SIG-M5 treated with dmso at 0.1 percent for 504 hours (cell line): ENCODE data around the gene VOPP1.

ENCODE experiments used
- DNase-seq: peaks from one replicate; lab custom pipeline; 2025; ENCODE audit not compliant: unreplicated experiment; lab: John Stamatoyannopoulos, UW

Gene VOPP1

DNA sequence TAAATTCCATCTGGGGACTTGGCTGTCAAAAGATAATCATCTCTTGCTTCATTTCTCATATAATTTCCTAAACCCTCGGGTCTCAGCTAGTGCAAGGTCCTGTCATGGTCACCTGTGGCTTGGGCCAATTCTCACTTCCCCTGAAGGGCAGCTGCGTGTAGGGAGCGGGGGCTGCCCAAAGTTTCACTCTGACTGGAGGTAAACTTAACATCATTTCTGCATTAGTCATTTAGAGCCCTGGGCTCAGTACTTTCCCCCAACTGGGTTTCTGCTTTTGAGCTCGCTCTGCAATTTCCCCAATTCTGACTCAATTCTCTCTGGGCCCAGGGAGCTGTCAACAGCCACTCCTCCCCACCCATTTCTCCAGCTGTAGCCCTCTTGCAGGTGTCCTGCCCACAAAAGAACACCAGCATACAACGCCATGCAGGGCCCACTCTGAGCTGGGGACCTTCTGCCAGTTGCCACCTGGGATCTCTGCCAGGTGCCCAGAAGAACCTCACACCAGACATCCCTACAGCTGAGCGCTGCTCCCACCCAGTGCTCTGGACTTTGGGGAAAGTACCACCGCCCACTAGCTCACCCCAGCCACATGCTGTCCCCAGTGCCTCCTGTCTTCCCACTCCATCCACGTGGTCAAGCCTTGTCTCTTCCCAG, 37.9 kb downstream of the VOPP1 start:
- DNase-seq, result peak; percentile 88

DNA sequence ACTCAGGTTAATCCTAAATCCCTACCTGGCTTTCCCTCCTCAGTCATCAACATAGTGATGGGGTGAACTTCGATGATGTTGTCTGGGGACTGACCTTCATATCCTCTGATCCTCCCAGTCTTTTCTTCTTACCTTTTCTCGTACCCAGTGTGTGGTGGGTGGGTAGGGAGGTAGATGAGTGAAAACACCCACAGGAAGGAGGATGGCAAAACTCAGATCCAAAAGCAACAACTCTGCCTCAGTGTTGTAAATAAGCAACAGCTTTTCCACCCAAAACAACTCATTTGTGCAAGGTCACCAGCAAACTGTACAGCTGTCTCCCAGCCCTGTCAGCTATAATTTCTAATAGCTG, 38.6 kb downstream of the VOPP1 start:
- DNase-seq, result no peak

DNA sequence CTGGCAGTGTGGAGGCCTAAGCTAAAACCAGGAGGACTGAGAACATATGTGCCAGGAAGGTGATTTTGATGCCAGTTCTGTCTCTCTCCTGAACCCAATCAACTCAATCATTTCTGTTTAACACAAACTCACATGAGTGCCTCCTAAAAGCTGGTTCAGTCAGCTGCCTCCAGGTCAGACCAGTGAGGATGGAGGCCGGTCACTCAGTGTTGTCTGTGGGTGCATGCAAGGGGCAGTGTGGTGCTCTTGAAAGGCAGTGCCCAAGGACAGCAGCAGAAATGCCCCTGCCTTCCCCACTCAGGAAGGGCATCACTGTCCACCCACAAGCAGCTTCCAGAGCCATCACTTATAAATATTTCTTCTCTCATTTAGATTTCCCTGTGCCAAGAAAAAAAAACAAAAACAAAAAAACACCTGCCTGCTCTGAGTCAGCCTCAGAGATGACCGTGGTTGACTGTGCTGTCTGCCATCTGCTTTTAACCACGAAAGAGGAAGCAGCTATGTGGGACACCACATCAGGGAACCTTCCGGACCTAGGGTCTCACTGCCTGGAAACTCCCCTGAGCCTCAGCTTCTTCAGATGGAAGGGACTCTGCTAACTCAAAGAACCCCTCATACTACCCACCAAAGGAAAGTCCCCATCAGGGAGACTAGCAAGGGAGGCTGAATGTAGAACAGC, 39.1 kb downstream of the VOPP1 start:
- DNase-seq, result peak; percentile 69

DNA sequence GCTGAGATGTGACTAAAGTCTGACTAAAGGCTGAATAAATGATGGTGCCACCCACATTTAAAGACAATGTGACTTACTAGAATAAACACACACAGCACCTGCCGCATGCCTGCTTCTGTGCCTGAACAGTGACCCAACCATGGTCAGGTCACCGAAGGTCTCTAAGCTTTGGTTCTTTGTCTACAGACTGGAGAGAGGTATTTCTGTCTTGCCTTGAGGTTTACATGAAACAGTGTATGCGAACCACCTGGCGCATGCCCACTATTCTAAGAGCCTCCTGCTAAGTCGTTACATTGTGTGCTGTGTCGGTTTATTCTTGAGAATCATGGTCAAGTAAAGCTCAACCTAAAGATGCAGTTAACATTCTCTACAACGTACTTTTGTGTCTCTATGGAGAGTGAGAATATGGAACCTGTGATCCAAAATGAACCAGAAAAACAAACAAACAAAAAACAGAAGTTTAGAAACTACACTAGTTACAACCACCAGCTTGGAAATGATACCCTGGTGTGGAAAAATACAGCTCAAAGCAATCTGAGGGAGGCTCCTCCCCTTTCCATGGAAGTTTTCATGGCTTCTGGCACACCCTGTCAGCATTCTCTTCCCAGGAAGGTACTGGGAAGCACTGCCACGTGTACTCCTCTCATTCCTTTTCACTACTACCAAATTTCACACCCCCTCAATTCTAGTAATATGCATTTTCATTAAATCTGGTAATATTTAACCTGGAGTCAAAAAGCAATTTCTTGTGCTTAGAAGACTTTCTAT, 40.0 kb downstream of the VOPP1 start:
- no peak for DNase-seq

DNA sequence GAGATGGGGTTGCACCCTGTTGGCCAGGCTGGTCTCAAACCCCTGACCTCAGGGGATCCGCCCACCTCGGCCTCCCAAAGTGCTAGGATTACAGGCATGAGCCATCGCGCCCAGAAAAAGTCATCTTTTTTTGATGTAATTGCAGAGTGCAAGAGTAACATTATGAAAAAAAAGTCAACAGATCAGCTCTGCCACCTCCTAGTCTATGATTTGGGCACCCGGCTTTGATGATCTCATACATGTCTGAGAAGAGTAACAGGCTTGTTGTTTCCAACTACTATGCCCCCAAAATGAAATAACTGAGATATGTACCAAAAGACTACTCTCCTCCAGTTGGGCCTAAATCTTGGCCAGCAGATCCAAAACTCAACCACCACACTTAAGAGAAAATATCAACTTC, 40.8 kb downstream of the VOPP1 start:
- DNase-seq, result no peak

DNA sequence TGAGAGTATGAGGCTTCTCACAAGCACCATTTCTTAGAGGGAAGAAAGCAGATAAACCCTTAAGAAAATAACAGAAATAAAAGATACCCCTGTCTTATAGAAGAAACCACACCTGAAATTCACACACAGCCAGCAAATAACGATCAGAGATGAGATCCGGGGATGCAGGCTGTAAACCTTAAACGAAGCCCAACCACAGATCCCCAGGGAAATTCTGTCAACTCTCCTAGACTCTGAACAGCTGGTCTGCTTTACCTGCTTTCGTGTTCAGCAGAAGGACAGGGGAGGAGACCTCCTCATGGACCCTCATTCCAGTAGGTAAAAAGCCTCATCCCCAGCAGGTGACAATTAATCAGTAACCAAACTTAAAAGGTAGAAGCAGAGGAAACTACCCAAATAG, 45.0 kb downstream of the VOPP1 start:
- DNase-seq, result no peak

DNA sequence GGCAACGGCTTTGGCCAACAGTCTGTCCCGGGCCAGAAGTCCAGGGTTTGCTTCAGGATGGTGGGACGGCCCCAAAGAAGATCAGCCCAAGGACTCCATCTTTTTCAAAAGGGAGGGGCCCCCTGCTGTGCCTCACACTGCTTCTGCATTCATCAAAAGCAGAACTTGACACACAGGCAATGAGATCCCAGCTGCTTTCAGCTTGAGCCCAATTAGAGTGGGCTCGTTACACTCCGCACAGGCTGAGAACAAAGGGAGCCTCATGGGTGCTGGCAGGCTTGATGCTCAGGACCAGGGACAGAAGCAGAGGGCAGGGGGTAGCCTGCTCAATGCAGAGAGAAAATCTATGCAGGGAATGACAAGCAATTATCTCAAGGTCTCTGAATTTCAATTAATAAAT, 45.5 kb downstream of the VOPP1 start:
- peak; percentile 52 for DNase-seq

DNA sequence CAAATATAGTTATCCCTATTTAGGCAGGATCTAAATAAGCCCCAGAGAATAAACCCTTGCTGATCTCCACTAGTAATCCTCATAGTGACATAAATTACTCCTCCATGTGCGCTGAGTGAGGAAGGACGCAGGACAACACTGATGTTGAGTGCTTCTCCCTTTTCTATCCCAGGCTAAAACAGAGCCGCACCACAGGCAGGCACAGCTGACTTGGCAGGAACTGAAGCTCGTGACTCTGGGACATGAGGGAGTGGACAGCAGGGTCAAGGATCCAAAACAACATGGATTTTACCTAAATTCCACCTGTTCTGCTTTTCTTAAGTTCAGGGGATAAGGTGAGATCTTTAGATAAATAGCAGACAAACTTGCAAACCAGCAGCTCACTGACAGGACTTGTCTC, 46.0 kb downstream of the VOPP1 start:
- no peak for DNase-seq

DNA sequence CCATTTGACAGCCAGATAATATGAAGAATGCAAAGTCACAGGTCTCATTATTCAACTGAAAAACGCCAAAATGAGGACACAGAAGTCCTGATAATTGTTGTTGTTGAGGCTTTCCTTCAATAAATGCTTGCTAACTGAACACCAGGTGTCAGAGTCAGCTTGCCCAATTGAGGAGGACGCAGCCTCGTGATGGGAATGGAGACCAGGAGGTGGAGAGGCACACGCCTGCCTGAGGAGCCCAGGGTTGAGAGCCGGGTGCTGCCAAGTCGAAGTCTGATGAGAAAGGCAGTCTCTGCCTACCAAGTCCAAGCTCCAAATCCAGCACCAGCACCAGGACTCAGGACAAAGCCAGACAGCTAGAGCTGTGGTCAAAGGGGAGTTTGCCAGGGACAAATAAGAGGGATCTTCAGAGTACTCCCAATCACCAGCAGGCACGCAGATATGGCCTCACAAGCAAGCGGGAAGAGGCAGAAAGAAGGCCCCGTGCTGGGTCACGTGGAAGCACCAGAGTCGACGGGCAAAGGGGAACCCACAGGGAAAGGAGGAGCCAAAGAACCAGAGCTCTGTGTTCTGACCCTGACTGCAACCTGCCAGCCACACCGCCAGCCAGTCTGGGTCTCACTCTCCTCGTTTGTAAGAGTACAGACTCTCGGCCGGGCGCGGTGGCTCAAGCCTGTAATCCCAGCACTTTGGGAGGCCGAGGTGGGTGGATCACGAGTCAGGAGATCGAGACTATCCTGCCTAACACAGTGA, 47.6 kb downstream of the VOPP1 start:
- no peak for DNase-seq

DNA sequence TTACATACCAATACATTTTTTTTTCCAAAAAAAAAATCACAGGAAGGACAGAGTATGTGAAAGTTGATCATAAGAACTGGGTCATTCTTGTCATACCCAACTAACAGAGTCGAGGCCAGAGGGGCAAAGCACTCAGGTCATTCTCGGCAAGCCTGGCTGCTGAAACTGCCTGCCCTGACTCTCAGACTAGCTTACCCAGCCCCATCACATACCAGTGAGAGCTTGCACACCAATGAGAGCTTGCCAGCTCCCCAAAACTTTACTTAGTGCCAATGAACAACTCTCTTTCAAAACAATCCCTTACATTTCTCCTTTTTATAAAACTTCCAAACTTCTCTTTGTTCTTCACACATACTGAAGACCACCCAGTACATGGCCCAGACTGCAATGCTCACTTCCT, 48.9 kb downstream of the VOPP1 start:
- DNase-seq, result no peak

DNA sequence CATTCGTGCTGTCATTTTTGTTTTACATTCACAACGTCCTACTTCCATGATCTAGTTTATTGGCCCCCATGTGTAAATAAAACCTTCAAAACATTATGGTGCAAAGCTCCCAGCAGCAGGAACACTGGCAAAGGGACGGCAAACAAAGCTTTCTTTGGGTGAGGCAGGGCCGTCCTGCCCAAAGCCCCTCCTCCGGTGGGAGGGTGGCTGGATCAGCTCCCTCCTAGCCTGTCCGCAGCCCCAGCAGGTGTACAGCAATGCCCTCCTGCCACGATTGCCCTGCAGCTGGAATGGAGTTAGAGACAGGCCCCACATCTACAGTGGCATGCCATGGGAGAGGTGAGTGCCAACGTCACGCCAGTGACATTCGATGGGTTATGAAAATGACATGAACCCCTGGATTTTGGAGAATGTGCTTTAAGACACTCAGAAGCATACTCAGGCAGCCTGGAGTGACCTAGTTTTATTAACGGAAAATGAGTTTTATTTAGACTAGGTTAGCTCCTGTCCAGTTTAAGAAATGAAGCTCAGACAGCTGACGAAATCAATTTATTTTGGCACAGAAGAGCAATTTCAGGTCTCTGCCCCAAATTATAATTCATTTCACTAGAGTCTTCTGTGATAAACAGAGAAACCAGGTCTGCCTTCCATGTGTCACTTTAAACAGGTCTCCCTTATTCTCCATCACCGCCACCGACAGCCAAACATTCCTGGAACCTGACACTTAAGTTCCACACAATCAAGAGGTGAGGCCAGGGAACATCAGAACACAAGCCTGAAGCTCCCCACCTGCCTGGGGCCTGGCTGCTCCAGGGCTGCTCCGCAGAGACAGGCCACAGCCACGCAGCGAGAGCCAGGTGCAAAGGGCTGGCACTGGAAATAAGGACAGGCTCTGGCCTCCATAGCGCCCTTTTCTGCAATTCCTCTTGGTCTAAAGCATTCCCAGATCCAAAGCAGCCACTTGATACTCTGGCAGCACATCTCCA, 50.1 kb downstream of the VOPP1 start:
- no peak for DNase-seq

DNA sequence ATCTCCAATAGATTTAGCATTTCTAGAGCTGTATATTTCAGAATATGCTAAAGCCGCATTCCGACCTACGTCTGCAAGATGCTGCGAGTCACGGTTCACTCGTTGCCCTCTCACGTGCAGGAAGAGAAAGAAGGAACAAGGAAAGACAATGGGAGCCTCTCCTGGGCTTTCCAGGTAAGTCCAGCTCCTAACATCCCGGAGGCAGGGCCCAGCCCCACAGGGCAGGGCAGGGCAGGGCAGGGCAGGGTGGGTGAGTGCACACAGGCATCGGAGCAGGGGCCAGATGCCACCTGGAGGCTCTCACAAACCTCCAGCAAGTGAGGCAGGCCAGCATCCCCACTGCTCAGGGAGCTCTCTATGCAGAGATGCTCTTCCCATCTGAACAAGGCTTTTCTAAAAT, 50.8 kb downstream of the VOPP1 start:
- DNase-seq, result no peak

DNA sequence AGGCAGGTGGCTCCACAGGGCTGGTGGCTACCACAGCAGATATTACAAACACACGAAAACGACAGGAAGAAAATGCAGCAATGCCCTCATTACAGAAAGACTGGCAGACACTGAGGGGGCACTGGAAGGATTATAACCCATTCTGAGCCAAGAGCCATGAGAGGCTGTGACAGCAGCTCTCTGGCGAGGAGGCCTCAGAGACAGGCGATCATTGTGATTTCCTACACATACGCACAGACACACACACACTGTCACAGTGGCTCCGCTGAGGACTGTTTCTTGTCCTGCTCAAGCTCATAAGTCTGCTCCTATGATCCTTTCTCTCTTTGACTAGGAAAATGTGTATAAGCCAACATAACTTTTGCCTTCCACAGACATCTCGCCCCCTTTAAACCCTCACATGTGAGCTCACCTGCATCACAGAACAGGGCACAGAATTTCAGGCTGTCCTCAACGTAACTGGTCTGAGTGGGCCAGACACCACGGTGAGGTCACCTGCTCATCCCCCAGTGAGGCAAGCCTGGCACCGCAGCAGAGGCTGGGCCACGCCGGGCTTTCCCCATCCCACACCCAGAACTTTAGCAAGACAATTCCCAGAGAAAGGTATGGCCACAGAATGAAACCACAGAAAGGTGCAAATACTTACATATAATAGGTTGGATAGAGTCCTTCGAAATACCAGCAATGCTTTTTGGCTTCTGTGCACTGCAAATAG, 51.7 kb downstream of the VOPP1 start:
- DNase-seq, result no peak

DNA sequence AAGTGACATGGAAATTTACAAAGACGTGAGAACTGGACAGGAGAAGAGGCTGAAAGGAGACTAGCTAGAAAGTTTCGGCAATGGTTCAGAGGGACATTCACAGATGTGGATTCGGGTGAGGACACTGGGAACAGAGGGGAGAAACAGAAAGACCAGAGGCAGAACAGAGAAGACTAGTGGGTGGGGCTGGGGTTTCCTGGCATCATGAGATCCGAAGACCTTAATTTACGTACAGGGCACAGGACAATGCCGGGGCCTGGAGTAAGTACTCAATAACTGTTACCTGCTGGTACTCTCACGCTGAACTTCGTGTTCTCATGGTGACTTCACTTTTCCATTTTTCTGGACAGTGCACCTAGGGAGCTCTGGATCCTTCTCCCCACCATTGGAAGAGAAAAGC, 53.5 kb downstream of the VOPP1 start:
- no peak for DNase-seq

DNA sequence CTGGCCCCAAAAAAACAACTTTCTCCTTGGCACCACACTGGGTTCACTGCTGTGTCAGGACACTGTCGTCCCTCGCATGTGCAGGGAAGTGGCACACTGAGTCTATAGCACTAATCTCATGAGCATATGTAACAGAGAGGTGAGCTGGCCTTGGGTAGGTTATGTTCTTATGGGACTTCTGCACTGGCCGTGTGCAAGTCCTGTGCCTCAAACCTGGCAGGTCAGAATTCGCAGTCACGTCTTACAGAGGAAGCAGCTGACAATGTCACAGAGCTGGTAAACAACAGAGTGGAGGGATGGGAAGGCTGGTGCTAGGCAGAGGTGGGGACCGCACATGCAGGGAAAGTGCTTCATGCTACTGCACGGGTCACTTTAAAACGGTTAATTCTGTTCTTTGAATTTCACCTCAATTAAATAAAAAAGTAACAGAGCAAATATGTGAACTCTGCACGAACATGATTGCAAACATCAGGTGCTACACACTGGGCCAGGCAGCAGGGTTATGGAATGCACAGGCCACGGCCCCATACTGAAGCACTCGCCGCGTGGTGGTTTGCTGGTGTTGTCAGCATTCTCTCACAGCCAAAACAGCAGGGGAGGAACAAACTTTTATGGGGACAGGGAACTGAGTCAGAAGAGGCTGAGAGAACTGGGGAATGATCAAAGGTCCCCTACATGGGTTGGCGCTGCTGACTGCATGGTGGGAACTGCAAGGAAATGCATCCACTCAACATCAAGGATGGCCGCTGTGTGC, 54.2 kb downstream of the VOPP1 start:
- no peak for DNase-seq

DNA sequence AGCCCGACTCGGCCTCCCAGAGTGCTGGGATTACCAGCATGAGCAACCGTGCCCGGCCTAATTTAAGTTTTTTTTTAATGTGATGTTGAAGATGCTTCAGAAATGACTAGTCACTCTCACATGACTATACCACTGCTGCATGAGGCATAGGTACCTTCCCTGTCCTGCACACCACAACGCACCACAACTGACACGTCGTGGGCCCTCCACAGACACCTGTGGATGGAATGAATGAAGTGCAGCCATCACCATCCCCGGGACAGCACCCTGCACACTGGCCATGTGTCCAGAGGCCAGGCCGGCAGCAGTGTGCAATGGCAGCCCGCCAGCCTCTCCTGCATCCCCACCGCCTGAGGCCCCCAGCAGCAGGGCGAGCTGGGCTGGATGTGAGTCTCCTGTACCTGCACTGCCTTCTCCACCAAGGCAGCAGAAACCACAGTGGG, 55.1 kb downstream of the VOPP1 start:
- no peak for DNase-seq

DNA sequence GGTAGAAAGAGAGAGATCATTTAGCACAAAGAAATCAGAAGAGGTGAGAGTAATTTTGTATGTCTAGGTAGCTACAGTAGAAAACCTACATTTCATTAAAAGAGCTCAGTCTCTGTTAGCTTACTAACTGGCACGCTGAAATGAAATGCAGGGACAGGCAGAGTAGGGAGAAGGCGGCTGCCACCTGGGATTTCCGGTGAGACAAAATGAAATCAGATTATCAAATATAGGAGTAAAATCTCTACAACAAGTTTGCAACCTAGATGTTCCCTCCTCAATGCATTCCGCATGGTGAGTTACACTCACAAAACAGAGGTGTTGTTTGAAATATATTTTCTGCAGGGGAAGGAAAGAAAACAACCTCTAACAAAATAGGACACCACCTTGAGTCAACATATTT, 55.9 kb downstream of the VOPP1 start:
- no peak for DNase-seq

DNA sequence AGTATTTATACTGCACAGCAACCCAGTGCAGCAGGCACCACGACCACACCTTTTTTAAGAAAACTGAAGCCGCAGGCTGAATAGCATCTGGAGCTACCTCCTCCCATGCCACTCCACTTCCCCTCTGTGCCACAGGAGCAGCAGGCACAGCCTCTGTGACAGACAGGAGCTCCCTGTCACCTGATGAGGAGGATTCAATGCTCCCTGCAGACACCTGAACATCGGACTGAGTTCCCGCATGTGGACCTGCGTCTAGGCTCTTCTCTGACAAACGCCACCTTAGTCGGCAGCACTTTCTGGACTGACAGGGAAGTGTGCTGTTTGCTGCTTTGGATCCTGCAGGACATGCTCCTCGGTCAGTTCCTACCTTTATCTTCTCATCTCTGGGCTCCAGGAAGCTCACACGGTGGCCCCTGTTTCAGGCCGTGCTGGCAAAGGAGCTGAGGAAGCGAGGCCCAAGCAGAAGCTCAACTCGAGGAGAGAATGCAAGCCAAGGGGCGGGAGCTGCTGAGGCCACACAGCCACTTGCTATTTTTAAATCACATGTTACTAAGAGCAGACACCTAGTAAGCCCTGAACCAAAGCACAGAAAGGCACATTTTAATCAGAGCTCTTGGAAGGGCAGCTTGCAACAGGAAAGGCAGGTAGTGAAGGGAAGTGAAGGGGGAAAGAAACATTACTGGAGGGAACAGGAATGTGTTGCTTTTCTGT, 56.6 kb downstream of the VOPP1 start:
- DNase-seq, result no peak
